ENCODE data around the gene INSM2.
A peak's percentile ranks its signal among the peaks of the same experiment; 100 is the strongest.

The INSM2 gene, protein sequence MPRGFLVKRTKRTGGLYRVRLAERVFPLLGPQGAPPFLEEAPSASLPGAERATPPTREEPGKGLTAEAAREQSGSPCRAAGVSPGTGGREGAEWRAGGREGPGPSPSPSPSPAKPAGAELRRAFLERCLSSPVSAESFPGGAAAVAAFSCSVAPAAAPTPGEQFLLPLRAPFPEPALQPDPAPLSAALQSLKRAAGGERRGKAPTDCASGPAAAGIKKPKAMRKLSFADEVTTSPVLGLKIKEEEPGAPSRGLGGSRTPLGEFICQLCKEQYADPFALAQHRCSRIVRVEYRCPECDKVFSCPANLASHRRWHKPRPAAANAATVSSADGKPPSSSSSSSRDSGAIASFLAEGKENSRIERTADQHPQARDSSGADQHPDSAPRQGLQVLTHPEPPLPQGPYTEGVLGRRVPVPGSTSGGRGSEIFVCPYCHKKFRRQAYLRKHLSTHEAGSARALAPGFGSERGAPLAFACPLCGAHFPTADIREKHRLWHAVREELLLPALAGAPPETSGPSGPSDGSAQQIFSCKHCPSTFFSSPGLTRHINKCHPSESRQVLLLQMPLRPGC

DNA sequence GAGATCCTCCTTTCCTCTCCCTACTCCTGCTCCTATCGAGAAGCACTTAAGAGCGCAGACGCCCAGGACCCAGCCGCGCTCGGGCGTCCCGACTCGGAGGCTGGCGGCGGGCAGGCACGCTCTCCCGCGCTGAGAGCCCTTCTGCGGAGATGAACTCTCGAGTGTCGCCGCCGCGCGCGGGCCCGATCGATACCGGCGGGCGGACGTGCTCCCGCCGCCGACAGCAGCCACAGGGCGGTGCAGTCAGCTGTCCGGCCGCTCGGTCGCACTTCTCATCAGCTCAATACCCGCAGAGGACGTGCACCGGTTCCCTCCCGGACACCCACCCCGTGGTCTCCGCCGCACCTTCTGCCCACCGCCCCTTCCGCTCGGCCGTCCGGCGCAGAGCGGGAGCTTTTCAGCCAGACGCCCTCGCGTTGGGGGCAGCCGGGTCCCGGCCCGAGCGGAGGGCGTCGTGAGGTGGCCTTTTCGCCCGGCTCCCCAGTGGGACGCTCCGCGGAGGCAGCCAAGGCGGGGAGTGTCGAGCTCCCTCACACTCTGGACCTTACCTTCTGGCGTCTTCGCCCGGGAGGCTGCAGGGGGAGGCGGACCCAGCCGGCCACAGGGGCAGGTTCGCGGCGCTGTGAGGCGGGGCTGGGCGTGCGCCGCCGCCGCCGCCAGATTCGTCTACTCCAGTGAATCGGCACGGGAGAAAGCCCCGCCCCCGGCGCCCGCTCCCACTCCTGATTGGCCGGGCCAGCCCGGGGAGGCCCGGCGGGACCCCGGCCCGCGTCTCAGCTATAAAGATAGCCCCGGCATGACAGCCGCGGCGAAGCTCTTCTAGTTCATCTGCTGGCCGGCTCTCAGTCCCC, at the start of gene INSM2:
Gene INSM2, plus strand, starts transcription at position 808 of the 851 bp plus-strand sequence. CDS start 89 bp downstream, outside the sequence.
- peak; percentile 69 for DNase-seq

DNA sequence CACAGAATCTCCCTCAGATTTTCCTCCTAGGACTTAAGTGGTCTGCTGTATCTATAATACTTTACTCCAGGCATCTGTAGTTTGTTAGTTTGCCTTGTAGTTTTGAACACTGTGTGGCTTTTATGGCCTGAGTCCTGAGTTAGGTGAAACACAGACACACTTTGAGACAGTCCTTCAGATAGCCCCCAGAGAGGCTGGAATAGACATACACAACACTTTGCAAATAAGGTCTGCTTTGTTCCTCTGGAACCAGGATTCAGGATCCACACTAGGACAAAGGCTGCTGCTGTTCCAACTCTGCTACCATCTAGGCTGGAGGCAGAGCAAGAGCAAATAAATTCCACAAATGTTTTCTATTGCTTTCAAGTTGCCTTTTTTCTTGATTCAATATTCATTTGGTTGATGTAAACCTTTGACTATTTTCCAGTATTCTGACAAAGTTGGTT, 41.4 kb upstream of the INSM2 start:
- DNase-seq, result no peak

DNA sequence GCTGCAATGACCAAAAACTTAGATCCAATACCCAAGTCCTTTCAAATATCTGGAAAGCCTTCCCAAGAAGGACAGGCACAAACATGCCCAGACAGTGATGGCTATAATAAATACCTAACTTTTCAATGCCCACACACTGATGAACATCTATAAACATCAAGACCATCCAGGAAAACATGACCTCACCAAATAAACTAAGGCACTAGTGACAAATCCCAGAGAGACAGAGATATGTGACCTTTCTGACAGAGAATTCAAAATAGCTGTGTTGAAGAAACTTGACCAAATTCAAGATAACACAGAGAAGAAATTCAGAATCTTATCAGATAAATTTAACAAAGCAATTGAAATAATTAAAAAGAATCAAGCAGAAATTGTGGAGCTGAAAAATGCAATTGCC, 38.7 kb upstream of the INSM2 start:
- no peak for DNase-seq

DNA sequence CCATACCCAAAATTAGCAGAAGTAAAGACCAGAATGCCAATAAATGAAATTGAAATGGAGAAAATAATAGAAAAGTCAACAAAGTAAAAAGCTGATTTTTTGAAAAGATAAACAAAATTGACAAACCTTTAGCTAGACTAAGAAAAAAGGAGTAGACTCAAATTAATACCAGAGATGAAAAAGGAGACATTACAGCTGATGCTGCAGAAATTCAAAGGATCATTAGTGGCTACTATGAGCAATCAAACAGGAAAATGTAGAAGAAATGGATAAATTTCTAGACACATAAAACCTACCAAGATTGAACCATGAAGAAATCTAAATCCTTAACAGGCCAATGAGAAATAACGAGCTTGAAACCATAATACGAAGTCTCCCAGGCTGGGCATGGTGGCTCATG, 34.8 kb upstream of the INSM2 start:
- DNase-seq, result no peak

DNA sequence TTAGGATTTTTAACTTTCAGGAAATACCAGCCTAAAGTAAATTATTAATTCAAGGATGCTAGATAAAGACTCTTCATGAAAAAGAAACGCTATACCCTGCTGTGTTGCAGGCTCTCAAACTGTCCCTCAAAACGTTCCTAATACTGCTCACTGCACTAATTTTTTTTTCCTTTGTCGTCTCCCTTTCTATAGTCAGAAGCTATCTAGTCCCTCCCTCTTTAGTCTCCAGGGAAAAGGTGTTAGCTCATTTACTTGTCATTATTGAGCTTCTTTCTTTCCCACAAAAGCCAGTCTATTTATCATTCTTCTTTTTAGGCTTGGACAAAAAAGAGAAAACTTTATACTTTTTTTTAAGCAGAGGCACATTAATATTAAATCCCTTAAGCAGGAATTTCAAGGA, 30.3 kb upstream of the INSM2 start:
- no peak for DNase-seq

DNA sequence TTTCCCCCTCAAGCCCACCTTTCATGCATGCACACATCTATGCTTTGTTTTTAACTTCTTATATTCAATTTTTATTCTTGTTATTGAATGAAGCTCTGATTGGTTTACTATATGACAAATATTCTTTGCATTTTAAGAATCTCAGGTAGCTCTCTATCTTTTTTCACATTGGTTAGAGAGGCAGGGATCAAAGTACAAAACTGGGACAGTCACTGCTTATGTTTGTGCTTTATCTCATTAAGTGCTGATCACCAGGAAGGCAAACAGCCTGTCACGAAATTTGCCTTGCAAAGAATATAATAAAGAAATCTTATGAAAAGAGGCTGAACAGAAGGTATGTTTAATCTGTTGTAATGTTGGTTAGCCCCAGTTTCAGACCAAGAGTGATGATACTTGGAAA, 29.7 kb upstream of the INSM2 start:
- no peak for DNase-seq

DNA sequence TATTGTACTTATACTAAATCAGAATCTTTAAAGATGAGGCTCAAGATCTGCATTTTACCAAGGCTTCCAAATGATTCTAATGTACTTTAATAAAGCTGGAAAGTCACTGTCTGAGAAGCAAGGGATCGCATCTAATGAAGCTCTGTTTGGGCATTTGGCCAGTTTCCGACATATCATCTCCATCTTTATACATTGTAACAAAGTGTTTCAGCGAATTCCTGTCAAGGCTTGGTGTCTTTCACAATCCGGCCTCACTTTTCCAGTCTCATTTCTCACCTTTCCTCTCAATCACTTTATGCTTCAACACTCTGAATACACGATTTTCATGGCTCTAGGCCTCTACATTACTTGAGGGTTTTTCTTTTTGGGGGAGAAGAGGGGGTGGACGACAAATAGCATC, 27.5 kb upstream of the INSM2 start:
- DNase-seq, result no peak

DNA sequence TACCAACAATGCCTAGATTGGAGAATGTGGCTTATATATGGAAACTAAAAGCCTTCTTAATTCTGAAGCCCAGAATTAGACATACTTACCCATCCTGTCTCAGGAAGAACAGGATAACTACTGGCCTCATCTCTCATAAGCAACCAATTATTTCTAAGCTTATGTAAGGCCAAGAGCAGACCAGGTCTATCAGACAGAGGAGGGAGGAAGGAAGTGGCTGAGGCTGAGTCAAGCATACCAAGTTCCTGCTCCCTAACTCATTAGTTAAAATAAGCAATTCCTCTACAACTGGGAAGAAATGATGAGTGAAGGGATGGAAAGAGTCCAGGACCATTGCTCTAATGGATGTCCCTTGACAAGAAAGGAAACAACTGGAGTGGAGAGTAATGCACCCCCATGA, 27.0 kb upstream of the INSM2 start:
- DNase-seq, result no peak

DNA sequence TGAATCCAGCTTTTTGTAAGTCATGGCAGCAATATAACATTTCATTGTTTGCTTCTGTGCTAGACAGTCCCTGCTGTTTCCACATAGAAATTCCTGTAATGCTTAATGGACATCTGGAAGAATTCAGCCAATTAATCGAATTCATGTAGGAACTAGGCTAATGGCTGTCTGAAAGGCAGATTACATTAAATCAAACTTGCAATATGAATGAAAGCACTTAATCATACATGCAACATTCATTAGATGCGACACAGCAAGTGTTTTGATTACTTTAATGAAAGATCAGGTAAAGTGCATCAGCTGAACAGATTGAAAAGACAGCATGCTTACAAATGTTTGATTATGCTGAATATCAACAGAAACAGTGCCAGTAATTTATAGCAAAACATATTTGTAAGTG, 24.1 kb upstream of the INSM2 start:
- no peak for DNase-seq

DNA sequence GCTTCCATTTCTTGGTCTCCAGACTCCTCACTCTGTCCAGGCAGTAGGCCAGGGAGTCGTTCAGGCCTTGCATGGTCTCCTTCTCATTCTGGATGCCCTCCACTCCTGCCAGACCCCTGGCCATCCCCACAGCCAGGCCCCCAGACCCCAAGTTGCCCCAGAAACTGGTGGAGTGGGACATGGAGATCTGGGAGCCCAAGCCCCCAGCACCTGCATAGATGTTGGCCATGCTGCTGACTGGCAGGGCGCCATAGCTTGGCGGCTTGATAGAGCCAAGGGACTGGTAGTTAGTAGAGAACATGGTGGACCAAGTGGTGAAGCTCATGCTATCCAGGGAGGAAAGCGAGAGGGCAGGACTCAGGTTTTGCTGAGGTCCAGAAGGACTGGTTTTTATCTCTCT, 21.2 kb upstream of the INSM2 start:
- DNase-seq, result no peak

DNA sequence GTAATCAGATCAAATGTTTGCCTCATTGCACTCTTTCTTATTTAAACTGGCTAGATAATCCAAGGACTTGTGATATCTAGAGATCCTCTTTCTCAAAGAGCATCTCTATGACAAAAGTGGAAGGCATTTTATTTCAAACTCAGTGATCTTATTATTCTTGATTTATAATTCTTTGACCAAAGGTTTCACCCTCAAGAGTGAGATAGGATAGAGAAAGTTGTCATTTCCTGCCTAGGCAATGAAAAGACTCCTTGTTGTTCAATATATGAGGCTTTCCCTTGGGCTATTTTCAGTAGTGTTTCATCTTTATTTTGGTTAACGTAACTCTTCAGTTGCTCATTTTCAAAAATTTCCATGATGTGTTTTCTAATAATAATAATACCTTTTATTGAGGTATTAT, 18.0 kb upstream of the INSM2 start:
- no peak for DNase-seq

DNA sequence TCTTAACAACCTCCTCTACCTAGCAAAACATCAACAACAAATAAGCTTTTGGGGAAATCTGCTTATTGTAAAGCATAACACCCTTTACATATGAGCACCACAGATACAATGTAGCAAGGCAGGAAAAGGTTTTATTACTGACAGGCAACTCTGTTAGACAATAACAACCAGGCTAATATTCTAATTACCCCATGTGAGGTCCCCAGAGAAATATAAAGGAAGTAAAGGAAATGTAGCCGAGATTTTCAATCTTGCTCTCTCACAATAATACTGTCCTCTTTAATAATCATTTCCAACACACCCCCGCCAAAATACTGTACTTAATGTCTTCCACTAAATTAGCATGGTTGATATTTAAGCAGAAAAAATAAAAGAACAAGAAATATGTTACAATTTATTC, 14.0 kb upstream of the INSM2 start:
- no peak for DNase-seq

DNA sequence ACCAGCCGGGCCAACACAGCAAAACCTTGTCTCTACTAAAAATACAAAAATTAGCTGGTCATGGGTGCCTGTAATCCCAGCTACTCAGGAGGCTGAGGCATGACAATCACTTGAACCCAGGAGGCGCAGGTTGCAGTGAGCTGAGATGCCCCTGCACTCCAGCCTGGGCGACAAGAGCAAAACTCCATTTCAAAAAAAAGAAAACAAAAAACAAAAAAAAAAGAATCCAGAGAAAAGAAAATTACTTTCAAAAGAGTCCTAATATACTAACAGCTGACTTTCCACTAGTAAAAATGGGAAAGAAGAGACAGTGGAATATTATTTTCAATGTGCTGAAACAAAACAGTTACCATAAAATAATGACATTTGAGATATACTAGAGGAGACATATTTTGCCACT, 8.3 kb upstream of the INSM2 start:
- DNase-seq, result no peak

DNA sequence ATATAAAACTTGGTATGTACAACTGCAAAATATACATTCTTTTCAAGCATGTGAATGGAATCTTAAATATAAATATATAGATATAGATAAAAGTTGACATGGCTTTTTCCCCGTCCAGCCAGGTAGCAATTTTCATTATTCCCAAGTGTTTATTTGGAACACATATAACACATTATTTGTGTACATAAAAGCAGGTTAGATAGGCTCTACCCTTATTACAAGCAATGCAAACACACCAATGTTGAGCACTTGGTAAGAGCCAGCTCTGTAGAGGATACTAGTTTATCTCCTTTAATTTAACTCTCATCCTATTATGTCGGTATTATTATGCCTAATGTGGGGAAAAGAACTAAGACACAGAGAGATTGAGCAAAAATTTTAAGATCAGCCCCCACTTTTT, 7.0 kb upstream of the INSM2 start:
- DNase-seq, result no peak

DNA sequence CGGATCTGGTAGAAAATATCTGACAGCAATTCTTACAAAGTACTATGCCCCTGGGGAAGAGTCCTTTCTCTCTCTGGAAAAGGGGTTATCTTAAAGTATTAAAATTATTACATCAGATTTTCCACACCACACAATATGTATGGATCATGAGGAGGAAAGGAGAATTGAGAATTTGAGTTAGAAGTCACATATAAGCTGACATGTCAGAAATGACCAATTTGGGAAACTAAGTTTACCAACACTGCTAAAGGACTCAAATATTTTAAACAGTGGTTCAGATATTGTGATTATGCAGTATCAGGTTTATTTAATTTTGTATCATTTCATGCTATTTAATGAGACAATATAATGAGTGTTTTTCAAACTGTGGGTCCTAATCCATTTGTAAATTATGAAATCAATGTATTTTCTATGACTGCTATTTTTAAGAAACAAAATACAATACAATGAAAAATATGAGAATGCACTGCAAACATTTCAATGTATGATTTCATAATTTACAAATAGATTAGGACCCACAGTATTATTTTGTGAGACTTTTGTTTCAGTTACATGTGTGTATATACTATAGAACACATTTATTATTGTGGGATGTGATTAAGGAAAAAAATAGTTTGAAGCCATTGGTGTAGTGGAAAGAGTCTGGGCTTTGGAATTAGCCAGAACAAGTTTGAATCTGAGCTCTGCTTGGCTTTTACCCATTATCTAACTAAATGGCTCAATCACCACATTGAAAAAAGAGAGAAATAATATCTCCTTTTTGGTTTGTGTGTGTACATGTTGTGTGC, 1.8 kb upstream of the INSM2 start:
- DNase-seq, result no peak

DNA sequence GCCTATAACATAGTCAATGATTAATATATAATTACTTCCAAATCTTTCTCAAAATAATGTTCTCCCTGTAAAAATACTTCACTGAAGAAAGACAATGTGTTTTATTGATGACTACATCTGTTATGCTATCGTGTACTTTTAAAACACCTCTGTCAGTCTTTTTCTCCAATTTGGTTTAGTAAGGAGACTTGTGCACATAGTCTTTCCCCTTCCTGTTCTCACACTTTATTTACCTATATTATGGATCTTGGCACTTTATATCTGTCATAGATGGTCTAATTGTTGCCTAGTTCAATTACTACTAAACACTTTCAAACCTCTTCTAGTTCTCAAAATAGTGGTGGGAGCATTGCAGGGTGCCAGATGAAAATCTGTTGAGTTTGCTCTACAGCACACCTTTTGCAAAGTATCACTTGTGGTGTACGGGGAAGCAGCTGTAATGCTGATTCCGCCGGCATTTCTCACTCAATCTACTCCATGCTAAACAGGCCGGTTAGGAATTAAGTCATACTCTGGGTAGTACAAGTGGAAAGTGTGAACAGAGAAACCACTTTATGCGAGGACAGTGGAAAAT, 1.1 kb upstream of the INSM2 start:
- no peak for DNase-seq

DNA sequence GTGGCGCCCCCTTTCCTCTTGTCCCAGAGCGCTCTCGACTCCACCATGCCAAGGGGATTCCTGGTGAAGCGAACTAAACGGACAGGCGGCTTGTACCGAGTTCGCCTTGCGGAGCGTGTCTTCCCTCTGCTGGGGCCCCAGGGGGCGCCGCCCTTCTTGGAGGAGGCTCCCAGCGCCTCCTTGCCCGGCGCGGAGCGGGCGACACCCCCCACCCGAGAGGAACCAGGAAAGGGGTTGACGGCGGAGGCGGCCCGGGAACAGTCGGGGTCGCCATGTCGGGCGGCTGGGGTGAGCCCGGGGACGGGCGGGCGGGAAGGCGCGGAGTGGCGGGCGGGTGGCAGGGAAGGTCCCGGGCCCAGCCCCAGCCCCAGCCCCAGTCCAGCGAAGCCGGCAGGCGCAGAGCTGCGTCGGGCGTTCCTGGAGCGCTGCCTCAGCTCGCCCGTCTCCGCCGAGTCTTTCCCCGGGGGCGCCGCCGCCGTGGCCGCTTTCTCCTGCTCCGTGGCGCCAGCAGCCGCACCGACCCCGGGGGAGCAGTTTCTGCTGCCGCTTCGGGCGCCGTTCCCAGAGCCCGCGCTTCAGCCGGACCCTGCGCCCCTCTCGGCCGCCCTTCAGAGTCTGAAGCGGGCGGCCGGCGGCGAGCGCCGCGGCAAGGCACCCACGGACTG, 376 bp downstream of the INSM2 start:
- DNase-seq, result no peak

DNA sequence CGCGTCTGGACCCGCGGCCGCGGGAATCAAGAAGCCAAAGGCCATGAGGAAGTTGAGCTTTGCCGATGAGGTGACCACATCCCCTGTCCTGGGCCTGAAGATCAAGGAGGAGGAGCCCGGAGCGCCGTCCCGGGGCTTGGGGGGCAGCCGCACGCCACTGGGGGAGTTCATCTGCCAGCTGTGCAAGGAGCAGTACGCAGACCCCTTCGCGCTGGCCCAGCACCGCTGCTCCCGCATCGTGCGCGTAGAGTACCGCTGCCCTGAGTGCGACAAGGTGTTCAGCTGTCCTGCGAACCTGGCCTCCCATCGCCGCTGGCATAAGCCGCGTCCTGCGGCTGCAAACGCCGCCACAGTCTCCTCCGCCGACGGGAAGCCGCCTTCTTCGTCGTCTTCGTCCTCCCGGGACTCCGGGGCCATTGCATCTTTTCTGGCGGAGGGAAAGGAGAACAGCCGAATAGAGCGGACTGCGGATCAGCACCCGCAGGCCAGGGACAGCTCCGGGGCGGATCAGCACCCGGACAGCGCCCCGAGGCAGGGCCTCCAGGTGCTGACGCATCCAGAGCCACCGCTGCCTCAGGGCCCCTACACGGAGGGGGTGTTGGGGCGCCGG, 1.0 kb downstream of the INSM2 start:
- DNase-seq, result peak; percentile 67

DNA sequence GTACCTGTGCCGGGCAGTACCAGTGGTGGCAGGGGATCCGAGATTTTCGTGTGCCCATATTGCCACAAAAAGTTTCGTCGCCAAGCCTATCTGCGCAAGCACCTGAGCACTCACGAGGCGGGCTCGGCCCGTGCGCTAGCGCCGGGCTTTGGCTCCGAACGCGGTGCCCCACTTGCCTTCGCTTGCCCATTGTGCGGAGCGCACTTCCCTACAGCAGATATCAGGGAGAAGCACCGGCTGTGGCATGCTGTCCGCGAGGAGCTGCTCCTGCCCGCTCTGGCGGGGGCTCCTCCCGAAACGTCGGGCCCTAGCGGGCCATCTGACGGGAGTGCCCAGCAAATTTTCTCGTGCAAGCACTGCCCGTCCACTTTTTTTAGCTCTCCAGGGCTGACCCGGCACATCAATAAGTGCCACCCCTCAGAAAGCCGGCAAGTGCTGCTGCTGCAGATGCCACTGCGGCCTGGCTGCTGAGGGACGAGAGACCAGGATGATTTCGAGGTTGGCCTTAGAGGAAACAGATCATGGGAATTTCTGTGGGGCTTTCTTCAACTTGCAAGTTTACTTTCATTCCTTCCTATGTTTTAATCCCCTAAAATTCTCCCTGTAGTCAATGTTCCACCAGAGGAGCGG, 1.6 kb downstream of the INSM2 start:
- no peak for DNase-seq

DNA sequence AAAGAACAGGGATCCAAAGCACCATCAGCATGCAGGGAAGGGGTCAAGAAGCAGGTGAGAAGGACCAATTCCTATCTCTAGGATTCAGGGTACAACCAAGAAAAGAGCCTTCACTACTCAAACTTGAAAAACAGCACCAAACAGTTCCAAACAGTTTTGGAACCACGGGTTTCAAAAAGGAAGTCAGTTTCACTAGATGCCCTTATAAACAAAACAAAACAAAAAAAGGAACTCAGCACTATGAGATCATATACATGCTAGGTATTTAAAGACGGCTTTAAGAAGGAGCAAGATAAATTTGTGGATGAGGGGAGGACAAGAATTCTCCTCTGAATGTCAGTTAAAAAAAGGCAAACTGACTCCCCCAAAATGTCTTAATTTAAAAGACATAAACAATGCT, 6.0 kb downstream of the INSM2 start:
- DNase-seq, result no peak

DNA sequence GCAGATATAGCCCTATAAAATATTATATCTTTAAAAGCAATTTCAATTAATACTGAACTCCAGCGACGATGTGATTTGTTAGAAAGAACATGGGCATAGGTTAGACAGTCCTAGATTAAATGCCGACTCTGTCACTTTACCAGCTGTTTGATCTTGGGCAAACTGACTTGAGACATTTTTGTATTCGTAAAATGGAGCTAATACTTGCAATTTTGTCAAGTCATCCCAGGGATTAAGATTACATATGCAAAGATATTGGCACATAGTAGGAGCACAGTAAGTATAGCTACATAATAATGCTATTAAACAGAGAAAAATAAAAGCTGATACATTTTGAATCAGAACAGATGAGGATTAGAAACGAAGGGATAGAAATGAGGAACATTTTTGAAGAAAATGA, 9.0 kb downstream of the INSM2 start:
- no peak for DNase-seq

Measured in stimulated activated CD4-positive, alpha-beta T cell treated with anti-CD3 and anti-CD28 coated beads, Interleukin-1b, Interleukin-23, amount 100 ng/mL, for 48 hours (primary cell).